HG02678 (cell line): ENCODE data around the gene MCM5.
"Not testable (repeated sequence)": the region's sequence is repeated elsewhere in the genome, so short reads cannot be mapped to it uniquely, and the experiment has no call there.

Experiments
- ATAC-seq: cut with Tn5 transposase; IDR thresholded peaks from one replicate; pipeline ENCODE4 v1.9.1; 2021; ENCODE audit warnings: mild to moderate bottlenecking, moderate library complexity; ENCODE audit not compliant: unreplicated experiment

The MCM5 gene

DNA sequence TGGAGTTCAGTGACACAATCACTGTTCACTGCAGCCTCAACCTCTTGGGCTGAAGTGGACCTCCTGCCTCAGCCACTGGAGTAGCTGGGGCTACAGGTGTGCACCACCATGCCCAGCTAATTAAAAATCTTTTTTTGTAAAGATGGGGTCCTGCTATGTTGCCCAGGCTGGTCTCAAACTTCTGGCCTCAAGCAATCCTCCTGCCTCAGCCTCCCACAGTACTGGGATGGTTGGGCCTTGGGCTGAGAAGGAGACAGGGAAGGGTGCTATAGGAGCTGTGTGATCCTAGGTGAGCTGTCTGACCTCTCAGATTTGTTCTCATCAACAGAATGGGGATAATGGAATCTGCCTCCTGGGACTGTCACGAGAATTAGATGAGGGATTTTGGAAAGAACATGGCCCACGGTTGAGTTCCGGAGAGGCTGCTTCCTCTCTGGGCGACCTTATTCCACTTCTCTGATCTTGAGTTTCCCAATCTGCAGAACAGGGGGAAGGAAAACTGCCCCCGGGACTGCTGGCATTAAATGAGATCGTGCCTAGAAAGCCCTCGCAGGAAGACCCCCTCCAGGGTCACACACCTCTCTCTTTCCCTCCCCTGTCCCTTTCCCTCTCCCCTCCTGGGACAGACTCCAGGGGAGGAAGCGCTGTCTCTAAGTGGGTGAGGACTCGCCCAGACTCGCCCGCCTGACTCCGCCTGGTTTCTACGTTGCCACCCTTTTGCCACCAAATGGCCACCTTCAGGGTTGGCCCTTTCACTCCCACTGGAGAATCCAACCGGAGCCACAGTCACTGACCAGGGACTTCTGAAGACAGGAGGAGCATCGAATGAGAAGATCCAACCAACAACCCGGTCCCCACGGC lies 50.1 kb downstream of the MCM5 start:
- ATAC-seq: no peak

DNA sequence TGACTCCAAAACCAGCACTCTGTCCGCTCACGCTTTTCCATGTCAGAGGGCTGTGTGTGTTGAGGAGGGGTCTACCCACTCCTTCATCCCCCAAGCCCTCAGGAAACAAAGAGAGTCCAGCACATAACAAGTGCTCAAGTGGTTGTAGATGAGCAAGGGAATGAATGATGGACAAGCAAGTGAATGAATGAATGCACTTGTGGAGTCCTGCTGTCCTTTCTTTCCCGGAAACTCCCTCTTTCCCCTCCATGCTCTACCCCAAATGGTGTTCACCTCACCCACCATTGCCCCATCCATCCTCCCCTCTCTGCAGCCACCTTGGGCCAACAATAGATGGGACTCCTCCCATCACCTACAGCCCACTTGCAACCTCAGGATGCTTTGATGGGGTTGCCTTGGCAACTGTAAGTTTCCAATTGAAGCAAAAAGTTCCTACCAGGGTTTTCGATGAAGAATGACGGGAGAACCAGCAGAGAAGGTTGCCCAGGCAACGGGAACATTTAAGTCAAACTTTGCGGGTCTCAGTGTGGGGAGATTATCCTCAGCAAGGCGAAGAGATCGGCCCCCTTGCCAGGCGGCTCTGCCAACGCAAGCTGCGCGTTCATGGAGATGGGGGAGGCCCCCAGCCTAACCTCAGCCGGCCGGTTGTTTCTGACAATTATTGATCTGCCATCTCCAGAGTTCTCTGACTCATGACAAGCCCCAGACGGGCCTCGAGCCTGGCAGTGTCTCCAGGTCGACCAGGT lies 51.1 kb downstream of the MCM5 start:
- no peak for ATAC-seq

DNA sequence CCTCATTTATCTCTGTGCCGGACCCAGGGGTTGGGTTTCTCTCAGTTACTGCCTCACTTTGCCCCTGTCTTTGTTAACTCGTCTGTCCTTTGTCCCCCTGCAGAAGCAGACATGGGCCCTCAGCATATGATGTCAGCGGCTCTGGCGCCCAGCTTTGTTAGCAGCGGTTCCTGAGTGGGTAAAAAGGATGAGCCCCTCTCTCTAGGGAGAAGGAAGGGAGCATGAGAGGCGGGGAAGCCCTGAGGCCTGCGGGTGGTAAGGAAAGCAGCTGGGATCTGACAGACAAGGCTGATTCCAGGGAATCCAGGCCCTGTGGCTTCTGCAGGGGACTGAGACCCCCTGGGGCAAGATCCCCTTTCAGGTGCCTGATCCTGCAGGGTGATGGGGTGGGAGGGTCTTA lies 51.7 kb downstream of the MCM5 start:
- no peak for ATAC-seq

DNA sequence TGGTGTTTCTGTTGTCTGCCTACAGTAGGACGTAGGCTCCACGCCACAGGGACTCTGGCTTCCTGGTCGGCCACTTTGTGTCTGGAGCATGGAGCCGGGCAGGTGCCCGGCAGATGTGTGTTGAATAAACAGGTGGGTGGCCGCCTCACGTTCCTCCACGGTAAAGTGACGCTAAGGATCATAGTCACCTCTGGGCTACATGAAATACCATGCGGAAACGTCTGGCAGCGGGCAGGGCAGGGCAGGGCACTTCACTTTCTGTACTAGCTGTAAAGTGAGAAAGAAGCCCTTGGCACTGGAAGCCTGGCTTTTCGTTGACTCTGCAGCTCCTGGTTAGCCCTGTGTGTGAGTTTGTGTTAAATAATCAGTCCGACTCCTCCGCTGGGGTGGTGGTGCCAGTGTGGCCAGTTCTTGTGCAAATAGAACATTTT lies 52.4 kb downstream of the MCM5 start:
- no peak for ATAC-seq

DNA sequence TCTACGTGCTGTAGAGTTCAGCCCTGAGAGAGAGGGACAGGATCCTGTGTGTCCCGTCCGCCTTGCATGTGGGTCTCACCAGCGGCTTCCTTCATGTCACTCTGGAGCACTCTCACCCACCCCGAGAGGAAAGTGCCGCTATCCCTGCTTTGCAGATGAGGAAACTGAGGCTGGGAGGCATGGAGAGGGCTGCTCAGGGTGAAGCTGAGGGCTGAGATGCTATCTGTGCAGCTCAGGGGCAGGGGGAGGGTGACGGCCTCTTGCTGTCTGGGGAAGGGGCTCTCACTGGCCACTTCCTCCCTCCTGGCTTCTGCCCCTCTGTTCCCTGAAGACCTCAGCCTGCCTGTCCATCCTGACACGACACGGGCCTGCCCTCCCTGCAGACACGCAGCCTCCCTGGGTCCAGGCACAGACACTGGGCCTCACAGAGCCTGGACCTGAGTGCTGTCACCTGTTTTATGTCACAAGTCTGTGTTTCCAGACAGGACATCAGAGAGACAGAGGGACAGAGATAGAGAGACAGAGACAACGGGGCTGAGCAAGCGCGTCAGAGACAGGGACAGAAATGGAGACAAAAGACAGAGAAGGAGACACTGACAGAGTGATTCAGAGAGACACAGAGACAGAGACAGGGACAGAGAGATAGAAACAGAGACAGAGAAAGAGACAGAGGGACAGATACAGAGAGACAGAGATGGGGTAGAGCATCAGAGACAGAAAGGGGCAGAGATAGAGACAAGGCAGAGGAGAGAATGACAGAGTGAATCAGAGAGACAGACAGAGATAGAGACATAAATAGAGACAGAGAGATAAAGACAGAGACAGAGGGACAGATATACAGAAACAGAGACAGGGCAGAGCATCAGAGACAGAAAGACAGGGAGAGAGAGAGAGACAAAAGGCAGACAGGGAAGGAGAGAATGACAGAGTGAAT lies 53.1 kb downstream of the MCM5 start:
- ATAC-seq: no peak

DNA sequence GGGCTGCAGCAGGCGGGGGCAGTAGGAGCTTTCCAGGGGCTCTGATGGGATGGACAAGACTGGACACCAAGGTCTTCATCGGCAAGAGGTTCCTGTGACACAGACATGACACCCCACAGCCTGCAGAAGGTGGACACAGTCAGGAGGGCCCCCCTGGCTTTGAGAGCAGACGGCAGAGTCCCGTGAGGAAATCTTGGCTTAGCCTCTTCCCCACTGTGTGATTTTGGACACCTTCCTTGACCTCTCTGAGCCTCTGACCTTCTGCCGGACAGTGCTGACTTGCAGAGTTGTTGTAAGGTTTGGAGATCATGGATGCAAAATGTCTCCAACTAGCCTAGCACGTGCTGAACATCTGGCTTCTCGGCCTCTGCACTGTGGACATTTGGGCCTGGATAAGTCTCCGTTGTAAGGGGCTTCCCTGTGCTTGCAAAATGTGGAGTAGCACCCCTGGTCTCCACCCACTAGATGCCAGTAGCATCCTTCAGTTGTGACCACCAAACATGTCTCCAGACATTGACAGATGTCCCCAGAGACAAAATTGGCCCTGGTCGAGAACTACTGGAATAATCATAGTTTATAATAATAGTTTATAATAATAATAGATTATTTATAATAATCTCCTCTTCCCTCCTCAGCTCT lies 54.6 kb downstream of the MCM5 start:
- ATAC-seq: no peak

DNA sequence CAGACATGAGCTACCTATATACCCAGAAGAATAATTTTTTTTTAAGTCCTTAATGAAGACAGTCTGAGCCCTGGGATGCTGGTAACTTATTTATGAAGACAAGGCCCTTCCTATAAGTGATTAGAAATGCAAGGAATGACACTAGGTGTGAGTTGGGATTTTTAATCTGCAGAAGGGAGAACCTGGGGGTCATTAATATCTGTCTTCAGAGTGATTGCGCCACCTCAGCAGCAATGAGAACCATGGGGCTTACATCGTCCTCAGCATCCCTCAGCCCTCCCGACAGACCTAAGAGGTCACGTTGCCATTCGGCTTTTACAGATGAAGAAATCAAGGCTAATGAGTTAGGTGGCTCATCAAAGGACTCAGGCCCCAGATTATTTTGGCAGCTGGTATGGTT lies 55.6 kb downstream of the MCM5 start:
- ATAC-seq: no peak

DNA sequence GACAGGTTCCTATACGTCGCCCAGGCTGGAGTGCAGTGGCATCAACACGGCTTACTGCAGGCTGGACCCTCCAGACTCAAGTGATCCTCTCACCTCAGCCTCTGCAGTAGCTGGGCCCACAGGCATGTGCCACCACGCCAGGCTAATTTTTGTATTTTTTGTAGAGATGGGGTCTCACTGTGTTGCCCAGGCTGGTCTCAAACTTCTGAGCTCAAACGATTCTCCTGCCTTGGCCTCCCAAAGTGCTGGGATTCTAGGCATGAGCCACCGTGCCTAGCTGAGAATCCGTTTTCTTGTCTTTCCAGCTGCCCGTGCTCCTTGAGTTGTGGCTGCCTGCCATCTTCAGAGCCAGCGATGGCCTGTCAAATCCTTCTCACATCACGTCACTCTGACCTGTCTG lies 56.8 kb downstream of the MCM5 start:
- no peak for ATAC-seq

DNA sequence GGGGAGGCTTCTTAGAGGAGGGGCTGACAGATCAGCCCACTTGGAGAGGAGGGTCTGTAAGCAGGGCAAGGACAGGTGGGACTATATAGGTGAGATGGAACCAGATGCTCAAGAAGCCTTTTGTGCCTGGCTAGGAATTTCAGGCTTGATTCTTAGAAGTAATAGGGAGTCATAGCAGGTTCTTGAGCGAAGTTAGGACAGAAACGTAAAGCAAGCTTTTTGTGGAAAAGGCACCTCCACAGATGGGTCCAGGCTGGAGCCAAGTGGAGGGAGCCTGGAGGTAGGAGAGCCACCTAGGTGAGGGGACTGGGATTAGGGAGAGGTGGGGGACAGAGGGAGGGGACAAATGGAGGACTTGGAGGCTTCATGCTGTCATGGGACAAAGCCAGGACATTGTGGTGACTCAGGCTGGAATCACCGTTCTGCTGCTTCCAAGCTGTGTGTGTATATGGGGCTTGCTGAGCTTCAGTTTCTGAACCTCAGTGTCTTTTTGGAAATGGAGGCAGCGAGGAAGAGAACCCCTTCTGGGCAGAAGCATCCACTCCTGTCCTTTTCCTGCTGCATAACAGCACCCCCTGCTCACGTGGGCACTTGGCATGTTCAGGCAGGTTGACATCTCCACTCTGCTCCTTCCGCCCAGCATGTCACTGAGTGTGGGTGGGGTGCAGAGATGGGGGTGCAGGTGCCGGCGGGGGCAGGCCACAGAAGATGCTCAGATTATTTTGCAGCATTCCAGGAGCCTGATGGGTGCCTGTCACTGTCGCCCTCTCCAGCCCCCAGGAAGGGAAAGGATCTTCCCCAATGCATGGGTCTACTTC lies 58.0 kb downstream of the MCM5 start:
- ATAC-seq: no peak

DNA sequence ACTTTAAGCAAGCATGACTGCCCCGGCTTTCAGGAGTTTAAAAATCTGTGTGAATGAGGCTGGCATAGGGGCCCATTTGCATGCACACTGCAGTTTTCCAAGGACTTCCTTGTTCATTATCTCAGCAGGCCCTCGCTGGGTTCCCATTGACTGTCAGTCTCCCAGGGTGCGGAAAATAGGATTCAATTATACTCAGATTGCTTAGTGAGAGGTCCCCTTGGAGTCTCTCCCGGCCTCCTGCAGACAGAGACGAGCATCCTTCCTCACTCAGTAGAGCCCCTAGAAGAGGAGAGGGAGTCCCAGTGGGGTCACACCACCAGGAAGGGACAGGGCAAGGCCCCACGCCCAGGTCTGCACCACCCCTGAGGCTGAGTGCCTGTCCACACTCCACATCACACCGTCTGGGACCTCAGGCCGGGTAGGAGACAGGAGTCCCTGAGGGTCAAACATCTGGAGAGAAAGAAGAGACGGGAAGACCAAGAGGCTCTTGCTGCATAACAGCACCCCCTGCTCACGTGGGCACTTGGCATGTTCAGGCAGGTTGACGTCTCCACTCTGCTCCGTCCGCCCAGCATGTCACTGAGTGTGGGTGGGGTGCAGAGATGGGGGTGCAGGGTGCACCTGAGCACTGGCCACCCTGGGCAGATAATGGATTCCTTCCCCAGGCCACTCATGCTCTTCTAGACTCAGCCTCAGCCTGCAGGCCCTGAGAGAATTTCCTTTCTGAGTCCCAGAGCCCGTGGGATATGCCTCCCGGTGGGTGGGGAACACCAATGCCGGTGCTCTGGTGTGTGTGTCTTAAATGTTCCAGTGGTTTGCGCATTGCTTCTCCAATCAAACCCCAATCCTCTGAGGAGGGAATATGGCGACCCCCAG lies 58.8 kb downstream of the MCM5 start:
- no peak for ATAC-seq

DNA sequence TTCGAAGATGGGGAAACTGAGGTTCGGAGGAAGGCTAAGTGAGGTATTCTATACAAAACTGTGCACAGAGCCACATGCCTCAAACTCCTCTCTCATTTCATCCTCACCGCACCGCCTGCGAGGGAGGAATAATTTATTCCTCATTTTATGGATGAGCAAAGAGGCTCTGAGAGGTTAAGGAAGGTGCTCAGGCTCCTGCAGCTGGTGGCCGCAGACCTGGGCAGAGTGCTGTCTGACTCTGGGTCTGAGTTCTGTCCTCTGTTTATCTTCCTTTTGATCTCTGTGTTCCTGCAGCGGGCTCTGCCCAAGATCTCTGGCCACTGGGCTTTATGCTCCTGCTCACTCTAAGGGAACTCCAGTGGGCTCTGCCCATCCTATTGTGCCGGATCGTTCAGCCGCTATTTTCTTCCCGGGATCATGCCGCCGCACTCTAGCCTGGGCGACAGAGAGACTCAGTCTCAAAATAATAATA lies 59.5 kb downstream of the MCM5 start:
- no peak for ATAC-seq

DNA sequence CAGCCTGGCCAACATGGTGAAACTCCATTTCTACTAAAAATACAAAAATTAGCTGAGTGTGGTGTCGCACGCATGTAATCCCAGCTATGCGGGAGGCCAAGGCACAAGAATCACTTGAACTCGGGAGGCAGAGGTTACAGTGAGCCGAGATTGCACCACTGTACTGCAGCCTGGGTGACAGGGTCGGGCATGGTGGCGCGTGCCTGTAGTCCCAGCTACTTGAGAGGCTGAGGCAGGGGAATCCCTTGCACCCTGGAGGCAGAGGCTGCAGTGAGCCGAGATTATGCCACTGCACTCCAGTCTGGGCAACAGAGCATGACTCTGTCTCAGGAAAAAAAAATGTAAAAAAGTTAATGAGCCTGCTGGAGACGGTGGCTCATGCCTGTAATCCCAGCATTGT lies 60.0 kb downstream of the MCM5 start:
- not testable (repeated sequence) for ATAC-seq

DNA sequence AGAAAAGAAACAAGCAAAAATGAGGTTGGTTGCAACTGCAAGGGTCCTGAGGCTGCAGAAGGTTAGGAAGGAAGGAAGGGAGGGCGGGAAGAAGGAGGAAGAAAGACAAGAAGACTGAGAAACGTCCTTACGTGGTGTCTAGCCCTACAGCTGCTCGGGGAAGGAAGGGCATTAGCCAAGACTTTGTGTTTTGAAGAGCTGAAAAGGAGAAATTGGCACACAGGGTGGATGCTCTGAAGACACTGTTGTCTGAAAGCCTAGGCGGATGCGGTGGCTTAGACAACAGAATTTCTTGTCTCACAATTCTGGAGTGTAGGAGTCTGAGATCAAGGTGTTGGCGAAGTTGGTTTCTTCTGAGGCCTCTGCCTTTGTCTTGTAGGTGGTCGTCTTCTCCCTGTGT lies 60.7 kb downstream of the MCM5 start:
- ATAC-seq: no peak

DNA sequence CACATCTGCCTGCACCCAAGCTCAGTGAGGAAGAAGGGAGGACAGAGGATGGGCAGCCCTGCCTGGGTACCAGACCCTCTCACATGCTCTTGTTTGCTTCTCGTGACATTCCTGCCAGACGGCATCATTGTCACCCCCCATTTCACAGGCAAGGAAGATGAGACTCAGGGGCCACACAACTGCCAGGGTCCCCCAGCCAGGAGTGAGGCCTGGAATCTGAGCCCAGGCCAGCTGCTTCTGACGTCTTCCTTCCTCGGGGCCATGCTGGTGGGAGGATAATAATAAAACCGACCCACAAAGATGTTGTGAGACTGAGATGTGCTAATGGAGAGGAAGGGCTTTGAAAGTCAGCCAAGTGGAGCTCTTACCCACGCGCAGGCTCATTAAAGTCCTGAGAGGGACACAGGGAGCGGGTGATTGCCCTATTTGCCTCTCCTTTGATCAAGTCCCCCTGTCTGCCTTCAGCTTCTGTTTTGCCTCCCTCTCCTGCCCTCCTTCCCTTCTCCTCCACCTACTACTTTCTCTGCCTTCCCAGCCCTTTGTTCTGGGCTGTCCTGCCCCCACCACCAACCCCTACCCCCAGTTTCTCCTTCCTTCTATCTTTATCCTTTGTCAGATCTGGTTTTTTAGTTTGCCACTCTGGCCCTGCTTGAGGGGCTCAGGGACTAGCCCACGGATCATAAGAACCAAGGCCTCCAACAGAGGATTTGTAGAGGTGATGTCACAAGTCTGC lies 62.7 kb downstream of the MCM5 start:
- ATAC-seq: no peak

DNA sequence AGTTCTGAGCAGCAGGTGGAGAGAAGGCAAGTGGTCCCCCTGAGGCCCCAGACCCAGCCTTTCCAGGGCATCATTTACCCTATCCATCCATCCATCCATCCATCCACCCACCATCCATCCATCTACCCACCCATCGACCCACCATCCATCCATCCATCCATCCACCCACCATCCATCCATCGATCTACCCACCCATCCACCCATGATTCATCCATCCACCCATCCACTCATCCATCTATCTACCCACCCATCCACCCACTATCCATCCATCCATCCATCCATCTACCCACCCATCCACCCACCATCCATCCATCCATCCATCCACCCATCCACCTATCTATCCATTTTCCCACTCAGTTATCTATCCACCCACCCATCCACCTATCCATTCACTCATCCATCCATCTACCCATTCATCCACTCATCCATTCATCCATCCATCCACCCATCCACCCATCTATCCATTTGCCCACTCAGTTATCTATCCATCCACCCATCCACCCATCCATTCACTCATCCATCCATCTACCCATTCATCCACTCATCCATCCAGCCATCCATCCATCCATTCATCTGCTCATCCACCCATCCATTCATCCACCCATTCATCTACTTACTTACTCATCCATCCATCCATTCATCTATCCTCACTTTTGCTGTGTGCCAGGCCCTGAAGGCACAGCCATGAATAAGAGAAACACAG lies 63.4 kb downstream of the MCM5 start:
- ATAC-seq: no peak

DNA sequence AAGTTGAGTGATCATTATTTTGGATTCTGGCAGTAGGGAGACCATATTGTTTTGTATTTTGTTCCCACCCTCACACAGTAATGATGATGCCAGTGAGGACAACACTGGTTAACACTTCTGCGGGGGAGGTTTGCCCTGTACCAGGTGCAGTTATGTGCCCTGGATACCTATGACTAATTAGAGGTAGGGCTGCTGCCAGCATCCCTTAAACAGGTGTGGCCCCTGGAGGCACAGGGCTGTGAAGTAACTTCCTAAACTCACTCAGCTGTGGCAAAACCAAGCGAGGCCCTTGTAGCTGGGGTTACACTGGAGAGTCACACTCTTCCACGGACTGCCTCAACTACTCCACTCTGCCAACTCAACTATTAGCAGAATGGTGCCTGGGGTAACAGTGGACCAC lies 64.5 kb downstream of the MCM5 start:
- no peak for ATAC-seq

DNA sequence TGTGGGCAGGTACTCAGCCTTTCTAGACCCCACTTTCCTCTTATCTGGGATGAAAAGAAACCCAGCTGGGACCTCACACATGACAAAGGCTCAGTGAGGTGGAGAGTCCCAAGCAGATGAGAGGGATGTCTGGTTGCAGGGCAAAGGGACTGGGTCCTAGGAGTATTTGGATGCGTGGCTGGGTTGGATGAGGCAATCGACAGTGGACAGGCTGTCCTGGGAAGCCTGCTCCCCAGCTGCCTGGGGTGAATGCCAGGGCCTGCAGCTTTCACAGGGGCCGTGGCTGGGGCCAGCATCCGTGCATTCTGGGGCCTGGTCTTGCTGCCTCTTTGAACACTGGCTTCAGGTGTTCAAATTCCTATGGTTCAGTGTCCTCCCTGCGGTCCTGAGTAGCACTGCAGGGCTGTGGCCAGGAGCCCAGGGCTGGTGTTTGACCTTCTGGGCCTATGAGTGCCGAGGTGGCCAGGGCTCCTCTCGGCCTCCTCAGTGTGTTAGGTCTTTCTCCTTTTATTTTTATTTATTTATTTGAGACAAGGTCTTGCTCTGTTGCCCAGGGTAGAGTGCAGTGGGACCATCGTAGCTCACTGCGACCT lies 65.3 kb downstream of the MCM5 start:
- no peak for ATAC-seq
